Activated T-cell treated with anti-CD3 and anti-CD28 coated beads for 48 hours (primary cell): ENCODE measurements around the gene SYT7.

Experiments
- DNase-seq: peaks from one replicate; pipeline ENCODE4 v3.0.0-alpha.2; 2020; ENCODE audit warnings: low read depth

SYT7 gene

GRCh38 chr11:61536676-61537270 is 44.1 kb downstream of the SYT7 start:
- DNase-seq, result no peak

GRCh38 chr11:61535998-61536675 is 44.7 kb downstream of the SYT7 start:
- no peak for DNase-seq

DNA sequence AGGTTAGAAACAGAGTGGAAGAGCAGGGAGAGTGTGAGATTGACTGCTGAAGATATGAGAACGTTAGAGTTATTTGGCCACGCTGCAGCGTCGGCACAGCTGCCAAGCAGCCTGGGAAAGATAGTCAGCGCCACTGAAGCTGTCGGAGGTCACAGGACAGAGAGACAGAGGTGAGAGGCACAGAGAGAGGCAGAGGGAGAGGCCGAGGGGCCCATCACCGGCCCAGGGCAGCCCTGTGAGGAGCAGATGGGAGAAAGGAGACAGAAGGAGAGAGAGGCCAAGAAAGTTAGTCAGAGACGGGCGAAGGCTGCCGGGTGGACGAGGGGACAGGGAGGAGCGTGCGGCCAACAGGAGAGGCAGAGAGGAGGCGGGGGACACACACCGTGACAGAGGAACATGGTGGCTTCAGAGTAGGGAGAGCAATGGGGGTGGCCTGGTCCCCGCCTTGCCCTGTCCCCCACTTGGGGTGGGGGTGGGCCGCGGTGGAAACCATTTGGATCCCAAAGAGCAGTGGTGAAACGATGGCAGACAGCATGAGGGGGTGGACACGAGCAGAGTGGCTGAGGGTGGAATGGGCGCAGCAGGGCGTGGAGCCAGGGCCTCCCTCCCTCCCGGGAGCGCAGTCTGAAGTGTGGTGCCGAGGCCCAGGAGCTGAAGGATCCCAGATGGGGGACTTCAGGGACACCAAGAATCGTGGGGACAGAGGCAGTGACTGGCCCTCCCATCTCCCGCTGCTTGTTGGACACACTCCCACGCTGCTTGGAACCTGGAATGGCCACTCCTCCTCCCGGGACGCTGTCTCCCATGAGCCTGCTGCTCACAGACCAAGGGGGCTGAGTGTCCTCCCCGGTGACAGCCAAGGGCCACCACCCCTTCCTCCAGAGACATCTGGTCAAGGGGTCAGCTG is 45.7 kb downstream of the SYT7 start:
- DNase-seq, result no peak

GRCh38 chr11:61534025-61534932 is 46.6 kb downstream of the SYT7 start:
- DNase-seq, result no peak

GRCh38 chr11:61533401-61533800 is 47.5 kb downstream of the SYT7 start:
- no peak for DNase-seq

GRCh38 chr11:61533039-61533375 is 47.9 kb downstream of the SYT7 start:
- DNase-seq, result no peak

GRCh38 chr11:61532134-61533038 is 48.5 kb downstream of the SYT7 start:
- peak; percentile 40 for DNase-seq

DNA sequence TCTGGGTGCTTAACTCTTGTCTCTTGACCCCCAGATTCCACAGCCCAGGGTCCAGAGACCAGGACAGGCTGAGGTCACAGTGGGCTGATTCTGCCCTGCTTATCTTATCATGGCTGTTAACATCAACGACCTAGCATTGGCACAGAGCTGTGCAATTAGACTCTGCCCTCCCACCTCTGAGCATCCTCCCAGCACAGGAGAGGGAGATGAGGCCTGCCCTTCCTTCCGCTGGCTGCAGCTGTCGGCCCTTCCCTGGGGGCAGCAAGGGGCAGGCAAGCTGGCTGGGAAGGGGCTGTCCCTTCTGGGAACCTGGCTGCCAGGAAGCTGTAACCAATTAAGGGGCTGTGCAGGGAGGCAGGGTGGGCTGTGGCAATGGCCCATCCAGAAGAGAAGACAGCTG is 49.8 kb downstream of the SYT7 start:
- DNase-seq, result no peak

DNA sequence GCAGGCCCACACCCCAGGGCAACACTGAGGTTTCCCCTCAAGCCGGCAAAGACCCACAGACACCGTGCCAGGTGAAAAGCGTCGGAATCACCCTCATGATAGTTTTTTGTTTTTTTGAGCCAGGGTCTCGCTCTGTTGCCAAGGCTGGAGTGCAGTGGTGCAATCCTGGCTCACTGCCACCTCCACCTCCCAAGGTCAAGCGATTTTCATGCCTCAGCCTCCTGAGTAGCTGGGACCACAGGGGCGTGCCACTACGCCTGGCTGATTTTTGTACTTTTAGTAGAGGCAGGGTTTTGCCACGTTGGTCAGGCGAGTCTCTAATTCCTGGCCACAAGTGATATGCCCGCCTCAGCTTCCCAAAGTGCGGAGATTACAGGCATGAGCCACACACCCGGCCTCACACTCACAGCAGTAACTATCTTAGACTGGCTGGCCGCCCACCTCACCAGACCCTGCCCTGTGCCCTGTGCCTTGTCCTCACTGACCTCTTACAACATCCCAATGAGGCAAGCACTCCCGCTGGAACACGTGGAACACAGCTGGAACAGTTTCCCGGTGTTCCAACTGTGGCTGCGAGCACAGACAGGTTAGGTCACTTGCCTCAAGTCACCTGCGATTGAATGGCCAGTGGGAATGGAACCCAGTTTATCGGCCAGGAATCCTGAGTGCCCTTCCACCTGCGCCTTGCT is 51.2 kb downstream of the SYT7 start:
- DNase-seq, result no peak

- DNase-seq, result no peak
Observed at GRCh38 chr11:61528114-61528513, 52.8 kb downstream of the SYT7 start.

DNA sequence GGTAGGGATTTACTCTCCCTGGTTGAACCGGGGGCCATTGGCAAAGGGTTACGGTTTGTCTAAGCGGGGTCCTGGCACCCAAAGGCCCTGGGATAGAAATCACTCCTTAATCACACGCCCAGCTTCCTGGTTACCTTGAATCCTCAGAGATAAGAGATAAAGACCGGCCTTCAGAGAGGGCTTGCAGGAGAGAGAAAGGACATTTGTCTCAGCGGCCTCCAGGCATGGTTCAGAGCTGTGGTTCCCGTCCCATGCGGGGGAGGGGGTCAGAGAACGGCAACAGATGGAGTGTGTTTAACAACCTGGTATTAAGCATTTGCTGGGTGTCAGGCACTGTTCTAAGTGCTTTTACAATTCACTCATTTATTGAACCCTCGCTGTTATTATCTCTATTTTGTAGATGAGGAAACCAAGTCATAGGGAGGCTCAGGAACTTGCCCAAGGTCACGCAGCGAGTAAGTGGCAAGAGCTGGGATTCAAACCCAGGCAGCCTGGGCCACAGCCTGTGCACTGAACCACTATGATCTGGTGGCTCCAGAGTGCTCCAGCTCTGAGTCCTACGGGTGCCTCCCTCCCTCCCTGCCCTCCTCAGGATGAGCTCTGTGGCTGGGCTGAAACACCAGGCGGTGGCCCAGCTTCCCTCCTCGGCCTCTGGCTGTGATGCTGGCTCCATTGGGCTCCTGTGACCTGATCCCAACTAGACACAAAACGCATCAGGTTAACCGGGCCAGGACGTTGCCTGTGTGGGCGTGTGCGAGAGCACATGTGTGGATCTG is 53.7 kb downstream of the SYT7 start:
- no peak for DNase-seq

- DNase-seq, result no peak
Observed at GRCh38 chr11:61526229-61526628, 54.6 kb downstream of the SYT7 start.

- DNase-seq, result no peak
Observed at GRCh38 chr11:61524963-61525587, 55.8 kb downstream of the SYT7 start.

GRCh38 chr11:61524446-61524845 is 56.4 kb downstream of the SYT7 start:
- no peak for DNase-seq

GRCh38 chr11:61522881-61523280 is 58.0 kb downstream of the SYT7 start:
- no peak for DNase-seq

DNA sequence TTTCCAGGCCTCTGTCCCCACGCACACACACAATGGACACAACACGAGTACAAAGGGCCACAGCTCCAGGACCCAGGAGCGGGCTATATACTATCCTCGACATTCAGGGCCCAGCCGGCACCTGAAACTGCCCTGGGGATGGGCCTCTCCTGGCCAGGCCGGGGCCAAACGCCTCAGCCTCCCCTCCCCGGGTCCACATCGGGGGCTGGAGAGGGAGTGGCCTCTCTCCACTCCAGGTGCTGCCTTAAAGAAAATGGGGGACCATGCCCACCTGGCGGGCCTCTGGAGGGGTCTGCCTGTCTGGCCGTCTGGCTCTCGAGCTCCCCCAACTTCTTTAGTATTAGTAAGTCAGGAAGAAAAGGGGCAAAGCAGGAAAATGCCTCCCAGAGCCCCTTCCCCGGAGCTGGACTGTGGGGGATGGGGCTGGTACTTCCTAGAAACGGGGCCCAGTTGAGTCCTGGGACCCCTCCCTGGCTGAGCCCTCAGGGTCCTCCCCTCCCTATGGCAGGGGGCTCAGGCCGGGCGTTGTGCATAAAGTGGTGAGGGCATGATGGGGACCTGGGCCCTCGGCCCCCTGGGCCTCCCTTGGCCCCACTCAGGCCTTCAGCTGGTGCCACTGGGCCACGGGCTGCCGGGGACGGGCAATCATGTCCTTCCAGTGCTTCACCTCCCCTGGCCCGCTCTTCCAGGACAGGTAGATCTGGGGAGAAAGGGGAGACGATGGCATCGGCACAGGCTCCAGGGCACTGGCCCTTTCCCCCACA is 62.7 kb downstream of the SYT7 start:
- DNase-seq, result no peak

- DNase-seq, result peak; percentile 51
Observed at GRCh38 chr11:61516675-61517572, 64.0 kb downstream of the SYT7 start.
